HG02884 (cell line): Measurements from ENCODE around the gene NTN3.
"Not testable (repeated sequence)": the region's sequence is repeated elsewhere in the genome, so short reads cannot be mapped to it uniquely, and the experiment has no call there.

Source experiments
- ATAC-seq: cut with Tn5 transposase; IDR thresholded peaks from one replicate; pipeline ENCODE4 v1.9.1; 2021; ENCODE audit warnings: mild to moderate bottlenecking, moderate library complexity; ENCODE audit not compliant: unreplicated experiment

Gene NTN3

DNA sequence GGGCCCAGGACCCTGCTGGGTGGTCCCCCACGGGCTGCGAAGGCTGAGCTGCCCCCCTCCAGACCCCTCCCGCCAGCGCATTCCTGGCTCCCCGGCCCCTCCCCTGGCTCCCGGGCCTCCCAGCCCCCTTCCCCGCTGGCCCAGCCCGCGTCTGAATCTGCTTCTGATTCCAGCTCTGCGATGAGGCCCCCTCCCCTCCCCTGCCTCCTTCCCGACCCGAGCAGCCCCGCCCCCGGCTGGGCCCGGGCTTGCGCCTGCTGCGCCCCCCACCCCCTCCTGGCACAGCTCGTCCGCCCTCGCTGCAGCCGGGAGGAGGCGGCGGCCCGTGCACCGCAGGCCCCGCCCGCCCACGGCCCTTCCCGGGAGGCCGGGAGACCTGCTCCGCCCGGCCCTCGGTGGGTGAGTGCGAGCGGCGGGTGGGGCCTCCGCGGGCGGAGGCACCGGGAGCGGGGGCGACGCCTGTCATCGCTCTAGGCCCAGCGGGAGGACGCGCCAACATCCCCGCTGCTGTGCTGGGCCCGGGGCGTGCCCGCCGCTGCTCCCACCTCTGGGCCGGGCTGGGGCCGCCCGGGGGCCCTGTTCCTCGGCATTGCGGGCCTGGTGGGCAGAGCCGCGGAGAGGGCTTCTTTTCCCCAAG is at the start of gene NTN3:
NTN3 (plus strand) TSS at position 282 of the 637 bp plus-strand sequence. CDS start 405 bp downstream, outside the sequence.
- no peak for ATAC-seq

DNA sequence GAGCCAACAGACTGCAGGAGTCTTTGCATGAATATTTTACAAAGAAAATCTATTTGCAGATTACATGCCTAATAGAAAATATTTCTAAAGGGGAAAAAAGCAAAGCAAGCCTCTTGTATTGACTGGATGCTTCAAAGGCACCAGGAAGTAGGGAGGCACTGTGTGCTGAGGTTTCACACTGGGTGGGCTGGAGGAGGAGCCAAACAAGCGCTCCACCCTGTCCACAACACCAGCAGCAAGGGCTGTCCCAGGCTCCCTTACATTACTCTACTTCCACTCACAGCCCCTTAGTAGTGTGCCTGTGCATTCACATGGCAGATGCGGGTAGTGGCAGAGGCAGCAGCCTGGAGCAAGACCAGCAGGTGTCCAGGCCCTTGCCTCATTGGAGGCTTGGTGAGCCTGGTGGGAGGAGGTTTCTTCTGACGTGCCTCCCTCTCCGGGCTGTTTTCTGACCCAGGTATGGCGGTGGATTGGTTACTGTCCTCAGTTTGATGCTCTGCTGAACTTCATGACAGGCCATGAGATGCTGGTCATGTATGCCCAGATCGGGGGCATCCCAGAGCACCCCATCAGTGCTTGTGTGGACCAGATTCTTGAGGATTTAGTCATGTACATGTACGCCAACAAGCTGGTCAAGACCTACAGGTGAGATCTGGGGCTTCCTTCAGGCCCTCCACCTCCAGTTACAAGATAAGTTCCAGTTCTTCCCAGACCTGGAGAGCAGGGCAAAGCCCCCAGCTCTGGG is 48.8 kb upstream of the NTN3 start:
- no peak for ATAC-seq

DNA sequence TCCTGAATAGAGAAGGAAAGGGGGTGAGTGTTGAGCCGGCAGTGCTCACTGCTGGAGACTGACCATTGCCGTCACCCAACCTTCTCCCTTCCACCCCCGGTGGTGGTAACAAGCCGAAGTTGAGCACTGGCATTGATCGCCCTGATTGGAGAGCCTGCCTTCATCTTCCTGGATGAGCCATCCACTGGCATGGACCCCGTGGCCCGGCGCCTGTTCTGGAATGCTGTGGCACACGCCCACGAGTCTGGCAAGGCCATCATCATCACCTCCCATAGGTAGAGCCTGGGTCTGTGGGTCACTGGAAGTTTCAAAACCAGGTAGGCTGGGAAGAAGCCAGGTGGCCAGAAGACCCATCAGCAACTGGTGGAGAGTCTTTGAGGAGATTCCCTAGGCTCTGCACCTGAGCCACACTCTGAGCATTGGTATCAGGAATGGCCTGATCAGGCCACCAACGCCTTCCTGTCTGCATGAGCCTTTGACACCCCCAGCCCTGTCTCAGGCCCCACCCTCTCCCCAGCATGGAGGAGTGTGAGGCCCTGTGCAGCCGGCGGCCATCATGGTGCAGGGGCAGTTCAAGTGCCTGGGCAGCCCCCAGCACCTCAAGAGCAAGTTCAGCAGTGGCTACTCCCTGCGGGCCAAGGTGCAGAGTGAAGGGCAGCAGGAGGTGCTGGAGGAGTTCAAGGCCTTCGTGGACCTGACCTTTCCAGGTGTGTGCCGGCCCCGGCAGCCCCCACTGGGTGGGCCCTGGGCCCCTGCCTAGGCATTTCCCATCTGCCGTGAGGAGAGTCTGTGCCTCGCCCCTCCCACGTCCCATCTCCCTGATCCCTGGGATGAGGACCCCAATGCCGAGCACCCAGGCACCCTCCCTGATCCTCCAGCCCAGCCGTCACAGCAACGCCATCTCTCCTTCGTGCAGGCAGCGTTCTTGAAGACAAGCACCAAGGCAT is 46.8 kb upstream of the NTN3 start:
- ATAC-seq, result no peak

- ATAC-seq, result no peak
Observed at GRCh38 chr16:2425008-2425518, 46.0 kb upstream of the NTN3 start.

DNA sequence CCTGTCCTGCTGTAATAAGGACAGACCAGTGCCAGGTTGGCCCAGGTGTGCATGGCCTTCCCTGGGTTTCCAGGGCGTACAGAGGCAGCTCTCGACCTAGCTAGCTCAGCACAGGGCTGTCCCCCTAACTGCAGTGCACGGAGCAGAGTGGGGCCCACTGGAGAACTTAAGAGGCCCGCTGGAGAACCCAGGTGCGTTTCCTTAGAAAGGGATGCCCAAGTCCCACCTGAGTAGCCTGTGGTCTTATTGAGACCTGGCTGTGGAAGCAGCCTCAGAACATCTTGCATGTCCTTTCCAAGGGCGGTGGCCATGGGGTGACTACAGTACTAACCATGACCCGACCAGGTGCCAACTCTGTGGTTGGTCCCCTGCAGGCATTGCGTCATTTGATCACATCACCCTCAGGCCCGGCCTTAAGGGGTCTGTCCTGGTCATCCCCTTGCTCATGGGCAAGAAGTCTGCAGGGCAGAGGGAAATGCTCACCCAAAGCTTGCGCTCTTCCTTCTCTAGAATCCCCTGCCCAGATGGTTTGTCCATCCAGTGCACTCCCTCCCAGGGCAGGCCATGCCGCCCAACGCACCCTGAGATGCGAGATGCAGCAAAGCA is 45.2 kb upstream of the NTN3 start:
- ATAC-seq, result no peak

DNA sequence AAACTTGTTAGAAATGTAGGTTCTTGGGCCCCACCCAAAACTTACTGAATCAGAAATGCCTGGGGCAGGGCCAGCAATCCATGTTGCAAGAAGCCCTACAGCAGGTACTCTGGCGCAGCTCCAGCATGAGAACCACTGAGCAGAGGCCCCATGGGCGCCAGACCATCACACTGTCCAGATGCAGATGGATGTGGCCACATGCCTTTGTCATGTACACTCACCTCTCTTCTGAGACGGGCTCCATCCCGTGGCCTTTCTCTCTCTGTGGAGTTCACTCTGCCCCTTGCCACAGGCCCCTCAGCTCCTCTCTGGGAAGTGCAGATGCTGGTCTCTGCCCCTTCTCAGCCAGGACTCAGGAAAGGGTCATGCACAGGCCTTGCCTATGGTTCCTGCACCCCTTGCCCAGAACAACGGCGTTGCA is 44.1 kb upstream of the NTN3 start:
- ATAC-seq, result no peak

DNA sequence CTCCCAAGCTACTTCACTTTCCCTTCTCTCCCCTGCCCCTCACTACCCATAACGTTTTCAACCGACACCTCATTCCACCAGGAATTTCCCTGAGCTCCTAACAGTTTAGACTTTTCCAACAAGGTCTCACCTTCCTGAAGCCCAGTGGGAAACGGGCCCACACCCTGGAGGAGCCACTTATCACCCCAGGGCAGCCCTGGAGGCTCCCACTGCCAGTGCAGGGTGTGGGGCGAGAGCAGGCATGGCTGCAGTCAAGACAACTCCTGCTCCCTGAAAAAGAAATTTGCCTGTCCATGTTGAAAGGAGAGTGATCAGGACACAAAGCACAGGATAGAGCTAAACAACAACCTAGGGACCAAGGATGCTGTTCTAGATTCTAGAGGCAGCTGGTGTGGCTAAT is 43.6 kb upstream of the NTN3 start:
- no peak for ATAC-seq

- ATAC-seq, result no peak
Observed at GRCh38 chr16:2428051-2428783, 42.9 kb upstream of the NTN3 start.

- no peak for ATAC-seq
Observed at GRCh38 chr16:2428784-2429033, 42.4 kb upstream of the NTN3 start.

DNA sequence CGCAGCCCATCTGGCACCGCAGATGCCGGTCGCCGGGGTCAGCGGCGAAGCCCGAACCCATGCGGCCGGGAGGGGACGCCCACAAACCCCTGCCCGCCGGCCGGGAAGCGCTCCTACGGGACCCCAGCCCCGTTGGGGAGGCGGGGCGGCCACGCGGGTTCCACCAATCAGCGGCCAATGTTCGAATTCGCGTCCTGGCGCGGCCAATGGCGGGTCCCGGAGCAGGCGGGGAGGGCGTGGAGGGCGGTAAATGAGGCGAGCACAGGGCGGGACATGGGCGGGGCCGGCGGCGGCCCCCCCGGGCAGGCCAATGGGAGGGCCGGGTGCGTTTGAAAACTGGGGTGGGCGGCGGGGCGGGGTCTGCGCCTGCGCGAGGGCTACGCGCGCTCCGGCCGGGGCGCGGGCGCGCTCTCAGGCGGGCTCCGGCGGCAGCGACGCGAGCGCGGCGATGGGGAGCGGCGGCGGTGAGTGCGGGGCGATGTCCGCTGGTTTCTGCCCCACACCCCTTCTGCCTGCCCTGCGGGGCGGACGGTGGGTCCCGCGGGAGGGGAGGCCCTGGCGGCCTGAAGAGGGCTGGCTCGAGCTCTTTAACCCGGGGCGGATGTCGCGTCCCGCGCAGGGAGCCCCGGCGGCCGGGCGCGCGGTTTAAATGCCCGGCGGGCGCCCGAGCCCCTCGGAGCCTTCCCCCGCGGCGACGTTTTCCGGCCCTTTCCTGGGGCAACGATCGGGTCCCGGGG is 41.9 kb upstream of the NTN3 start, which contains the start of gene CCNF:
CCNF (plus strand) TSS at position 414 of the 737 bp plus-strand sequence; CDS start at position 449, 35 bp downstream.
- ATAC-seq, result peak; percentile 73

DNA sequence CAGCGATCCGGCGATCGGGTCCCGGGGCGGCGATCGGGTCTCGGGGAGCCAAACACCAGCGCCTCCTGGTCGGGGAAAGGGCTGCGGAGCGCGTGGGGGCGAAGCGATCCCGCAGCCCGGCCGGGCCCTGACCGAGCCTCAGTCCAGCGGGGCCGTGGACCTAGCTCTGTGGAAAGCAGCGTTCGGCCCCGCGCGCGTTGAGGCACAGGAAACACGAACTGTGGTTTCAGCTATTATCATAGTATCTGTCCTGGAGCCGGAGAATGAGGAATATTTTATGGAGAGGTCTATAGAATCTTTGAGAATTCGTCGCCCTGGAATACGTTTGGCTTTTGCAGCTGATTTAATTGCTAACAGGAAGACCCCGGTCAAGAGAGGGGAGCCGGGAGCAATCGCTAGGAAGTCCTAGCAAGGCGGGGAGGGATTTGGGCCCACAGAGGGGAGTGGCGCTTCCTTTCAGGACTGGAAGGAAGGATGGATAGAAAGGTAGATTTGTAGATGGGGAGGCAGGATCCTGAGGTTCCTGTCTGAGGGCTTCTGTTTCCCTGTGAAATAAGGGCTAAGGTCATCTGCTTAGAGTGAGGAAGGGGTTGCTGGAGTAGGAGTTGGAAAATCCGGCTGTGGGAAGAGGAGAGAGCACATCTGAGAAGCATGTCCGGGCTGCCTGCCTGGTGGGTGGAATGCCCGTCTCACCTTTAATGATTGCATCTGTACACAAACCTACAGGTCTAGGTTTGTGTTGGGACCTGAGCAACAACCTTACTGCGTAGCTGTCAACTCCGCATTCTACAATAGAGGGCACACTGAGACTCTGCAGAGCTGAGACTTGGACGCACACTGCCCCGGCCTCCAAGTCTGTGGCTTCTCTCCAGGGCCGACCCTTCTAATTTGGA is 41.1 kb upstream of the NTN3 start:
- no peak for ATAC-seq

GRCh38 chr16:2432286-2432685 is 38.8 kb upstream of the NTN3 start:
- ATAC-seq, result no peak

GRCh38 chr16:2432801-2433505 is 38.1 kb upstream of the NTN3 start:
- no peak for ATAC-seq

GRCh38 chr16:2435236-2435635 is 35.9 kb upstream of the NTN3 start:
- not testable (repeated sequence) for ATAC-seq

DNA sequence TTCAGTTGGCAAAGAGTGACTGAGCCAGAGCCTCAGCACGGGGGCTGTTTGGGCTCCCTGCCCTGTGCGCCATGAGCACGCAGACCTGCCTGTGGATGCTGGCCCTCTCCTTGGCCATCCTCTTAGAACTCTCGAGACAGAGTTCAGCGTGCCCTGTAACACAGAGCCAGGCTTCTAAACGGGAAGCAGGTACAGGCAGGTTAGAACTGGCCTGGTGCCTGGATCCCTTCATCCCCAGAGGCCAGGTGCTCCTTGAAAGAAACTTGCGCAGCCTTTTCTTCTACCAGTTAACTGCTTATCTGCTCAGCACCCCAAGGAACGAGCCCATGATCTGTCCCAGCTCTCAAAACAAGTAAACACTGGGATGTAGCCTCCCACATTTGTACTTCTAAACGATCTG is 35.0 kb upstream of the NTN3 start:
- ATAC-seq, result no peak

- no peak for ATAC-seq
Observed at GRCh38 chr16:2437032-2437790, 33.9 kb upstream of the NTN3 start.

GRCh38 chr16:2438121-2438520 is 33.0 kb upstream of the NTN3 start:
- ATAC-seq, result no peak
